Measurements from ENCODE around the gene TAF4. TPM values are rescaled to one million over a fixed set of nuclear protein-coding genes. Genes with fewer than 3 reads are reported as not detected.

TAF4 gene
- total RNA-seq, 6 experiments from 2014 or later, result 9.0 to 13.0 (median 11.3) TPM

GRCh38 chr20:62008643-62009183 is 57.0 kb downstream of the TAF4 start:
- Histone ChIP-seq H3K9me3 (no peaks in the 10 kb centered on the region), H3K36me3 (peaks cover 0 to 49% (median 27%) of the 10 kb centered on the region in 4 donors), H3K27ac (no peak overlapping the region), H3K27me3 (no peaks in the 10 kb centered on the region), H3K4me3 (no peak overlapping the region), H3K4me1 (peaks cover 0 to 3% (median under 1%) of the 10 kb centered on the region in 4 donors)
- ATAC-seq (no peak), DNase-seq (no peak)
- TF ChIP-seq, protein P1, sequence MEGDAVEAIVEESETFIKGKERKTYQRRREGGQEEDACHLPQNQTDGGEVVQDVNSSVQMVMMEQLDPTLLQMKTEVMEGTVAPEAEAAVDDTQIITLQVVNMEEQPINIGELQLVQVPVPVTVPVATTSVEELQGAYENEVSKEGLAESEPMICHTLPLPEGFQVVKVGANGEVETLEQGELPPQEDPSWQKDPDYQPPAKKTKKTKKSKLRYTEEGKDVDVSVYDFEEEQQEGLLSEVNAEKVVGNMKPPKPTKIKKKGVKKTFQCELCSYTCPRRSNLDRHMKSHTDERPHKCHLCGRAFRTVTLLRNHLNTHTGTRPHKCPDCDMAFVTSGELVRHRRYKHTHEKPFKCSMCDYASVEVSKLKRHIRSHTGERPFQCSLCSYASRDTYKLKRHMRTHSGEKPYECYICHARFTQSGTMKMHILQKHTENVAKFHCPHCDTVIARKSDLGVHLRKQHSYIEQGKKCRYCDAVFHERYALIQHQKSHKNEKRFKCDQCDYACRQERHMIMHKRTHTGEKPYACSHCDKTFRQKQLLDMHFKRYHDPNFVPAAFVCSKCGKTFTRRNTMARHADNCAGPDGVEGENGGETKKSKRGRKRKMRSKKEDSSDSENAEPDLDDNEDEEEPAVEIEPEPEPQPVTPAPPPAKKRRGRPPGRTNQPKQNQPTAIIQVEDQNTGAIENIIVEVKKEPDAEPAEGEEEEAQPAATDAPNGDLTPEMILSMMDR (IDR thresholded peaks at IDR 0.05), result no peak
- TF ChIP-seq POLR2A (IDR thresholded peaks at IDR 0.05), result no peak
- intact Hi-C loops (cut with DNase I), result no loop called here
- 82% methylated on average over 9 of the region's 15 CpGs for WGBS (ENCODE audit: insufficient coverage, low coverage, low lambda C conversion rate, missing lambda C conversion rate)

DNA sequence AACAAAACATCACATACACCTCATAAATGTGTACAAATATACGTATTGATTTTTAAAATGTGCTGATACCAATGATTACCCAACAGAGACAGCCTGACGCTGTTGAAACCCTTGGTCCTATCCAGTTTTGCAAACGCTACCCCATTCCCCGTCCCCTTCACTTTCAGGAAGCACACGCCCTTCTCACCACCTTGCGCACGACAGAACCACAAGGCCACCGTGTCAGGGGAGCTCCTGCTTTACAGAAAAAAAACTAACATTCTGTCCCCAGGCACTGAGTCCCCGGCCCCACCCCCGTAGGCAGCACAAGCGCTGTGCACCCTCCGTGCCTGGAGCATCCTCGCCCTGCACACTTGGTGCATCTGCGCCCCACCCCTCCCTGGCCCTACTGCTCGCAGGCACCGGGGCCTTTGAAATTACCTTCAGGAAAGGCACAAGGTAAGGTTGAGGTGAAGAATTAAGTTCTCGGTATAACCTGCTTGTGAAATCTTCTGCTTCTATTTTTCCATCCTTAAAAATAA is 58.5 kb downstream of the TAF4 start:
- H3K4me1 ChIP-seq, result peaks cover 0 to 8% (median 4%) of the 10 kb centered on the region in 4 donors
- ATAC-seq (no peak), DNase-seq (no peak)
- peaks cover 0 to 45% (median 28%) of the 10 kb centered on the region in 4 donors for H3K36me3 ChIP-seq
- H3K27me3 ChIP-seq, result no peaks in the 10 kb centered on the region
- H3K4me3 ChIP-seq, result no peak overlapping the region
- WGBS (ENCODE audit: insufficient coverage, low coverage, low lambda C conversion rate, missing lambda C conversion rate), result 57% methylated on average over 17 of the region's 17 CpGs
- H3K9me3 ChIP-seq, result no peaks in the 10 kb centered on the region
- intact Hi-C loops (cut with DNase I), result no loop called here
- TF ChIP-seq, protein P1 (IDR thresholded peaks at IDR 0.05), result no peak
- TF ChIP-seq POLR2A (IDR thresholded peaks at IDR 0.05), result no peak
- H3K27ac ChIP-seq, result no peak overlapping the region

DNA sequence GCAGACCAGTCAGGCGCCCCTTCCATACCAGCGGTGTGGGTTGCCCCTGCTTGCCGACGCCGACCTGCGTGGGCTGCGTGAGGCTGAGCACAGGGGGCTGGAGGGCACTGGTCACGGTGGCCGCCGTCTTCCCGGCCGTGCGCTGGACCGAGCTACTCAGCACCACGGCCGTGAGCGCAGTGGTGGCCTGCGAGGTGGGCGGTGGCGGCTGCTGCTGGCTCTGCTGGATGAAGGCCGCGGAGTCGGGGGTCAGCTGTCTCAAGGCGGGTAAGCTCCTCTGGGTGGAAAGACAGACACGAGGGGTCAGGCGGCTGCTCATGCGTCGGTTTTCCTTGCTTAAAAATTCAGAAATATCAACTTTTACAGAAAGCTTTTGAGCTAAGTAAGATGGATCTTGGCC is 59.2 kb downstream of the TAF4 start:
- H3K4me3 ChIP-seq, result no peak overlapping the region
- ATAC-seq (no peak), DNase-seq (no peak)
- H3K36me3 ChIP-seq, result peaks cover 0 to 46% (median 23%) of the 10 kb centered on the region in 4 donors
- peaks cover 0 to 8% (median 4%) of the 10 kb centered on the region in 4 donors for H3K4me1 ChIP-seq
- H3K27ac ChIP-seq, result no peak overlapping the region
- no peaks in the 10 kb centered on the region for H3K9me3 ChIP-seq
- TF ChIP-seq, protein P1 (IDR thresholded peaks at IDR 0.05), result no peak
- no peaks in the 10 kb centered on the region for H3K27me3 ChIP-seq
- WGBS (ENCODE audit: insufficient coverage, low coverage, low lambda C conversion rate, missing lambda C conversion rate), result 94% methylated on average over 6 of the region's 28 CpGs
- intact Hi-C loops (cut with DNase I), result no loop called here

GRCh38 chr20:62004614-62005013 is 61.1 kb downstream of the TAF4 start:
- no peak for TF ChIP-seq POLR2A (IDR thresholded peaks at IDR 0.05)
- TF ChIP-seq, protein P1 (IDR thresholded peaks at IDR 0.05), result no peak
- DNase-seq (no peak), ATAC-seq (no peak)
- no peaks in the 10 kb centered on the region for H3K9me3 ChIP-seq
- intact Hi-C loops (cut with DNase I), result no loop called here
- H3K27ac ChIP-seq, result no peak overlapping the region
- peaks cover 0 to 8% (median 4%) of the 10 kb centered on the region in 4 donors for H3K4me1 ChIP-seq
- peaks cover 0 to 57% (median 25%) of the 10 kb centered on the region in 4 donors for H3K36me3 ChIP-seq
- 48% methylated on average over 2 of the region's 5 CpGs for WGBS (ENCODE audit: insufficient coverage, low coverage, low lambda C conversion rate, missing lambda C conversion rate)
- H3K27me3 ChIP-seq, result no peaks in the 10 kb centered on the region
- no peak overlapping the region for H3K4me3 ChIP-seq
